MM.1S (cell line): ENCODE results near the gene STAG3.

Source experiments
- EZH2 ChIP-seq: fragments of 300-600 bp; sonication (generic); optimal IDR thresholded peaks from 2 replicates; pipeline ENCODE3; 2017; ENCODE audit warnings: low read depth, mild to moderate bottlenecking, antibody characterized with exemption, low read length, mixed read lengths
- TF ChIP-seq, protein P1 (sequence below): fragments of 300-600 bp; sonication (generic); IDR thresholded peaks from 2 replicates; pipeline ENCODE4 v1.5.1; 2016; ENCODE audit warnings: antibody characterized with exemption, low read length, mixed read lengths

DNA sequence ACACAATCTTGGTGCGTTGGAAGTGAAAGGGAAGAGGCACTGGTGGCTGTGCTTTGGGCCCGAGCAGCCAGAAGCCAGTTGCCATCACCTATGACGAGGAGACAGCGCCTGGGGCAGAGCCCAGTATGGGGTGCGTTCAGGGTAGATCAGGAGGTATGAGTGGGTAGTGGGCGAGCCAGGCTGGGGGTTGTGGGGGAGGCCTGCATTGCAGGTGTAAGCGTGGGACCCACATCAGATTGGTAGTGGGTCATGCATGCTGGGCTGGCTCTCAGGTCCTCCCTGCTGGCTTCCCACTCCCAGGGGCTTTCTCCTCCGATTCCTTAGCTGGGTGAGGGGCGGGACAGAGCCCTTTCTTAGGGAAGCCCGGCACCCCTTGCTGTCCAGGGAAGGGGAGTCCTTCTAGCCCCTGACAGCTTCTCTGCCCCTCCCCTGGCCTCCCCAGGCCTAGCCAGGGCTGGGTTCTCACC lies 41.6 kb downstream of the STAG3 start:
- TF ChIP-seq, protein P1, sequence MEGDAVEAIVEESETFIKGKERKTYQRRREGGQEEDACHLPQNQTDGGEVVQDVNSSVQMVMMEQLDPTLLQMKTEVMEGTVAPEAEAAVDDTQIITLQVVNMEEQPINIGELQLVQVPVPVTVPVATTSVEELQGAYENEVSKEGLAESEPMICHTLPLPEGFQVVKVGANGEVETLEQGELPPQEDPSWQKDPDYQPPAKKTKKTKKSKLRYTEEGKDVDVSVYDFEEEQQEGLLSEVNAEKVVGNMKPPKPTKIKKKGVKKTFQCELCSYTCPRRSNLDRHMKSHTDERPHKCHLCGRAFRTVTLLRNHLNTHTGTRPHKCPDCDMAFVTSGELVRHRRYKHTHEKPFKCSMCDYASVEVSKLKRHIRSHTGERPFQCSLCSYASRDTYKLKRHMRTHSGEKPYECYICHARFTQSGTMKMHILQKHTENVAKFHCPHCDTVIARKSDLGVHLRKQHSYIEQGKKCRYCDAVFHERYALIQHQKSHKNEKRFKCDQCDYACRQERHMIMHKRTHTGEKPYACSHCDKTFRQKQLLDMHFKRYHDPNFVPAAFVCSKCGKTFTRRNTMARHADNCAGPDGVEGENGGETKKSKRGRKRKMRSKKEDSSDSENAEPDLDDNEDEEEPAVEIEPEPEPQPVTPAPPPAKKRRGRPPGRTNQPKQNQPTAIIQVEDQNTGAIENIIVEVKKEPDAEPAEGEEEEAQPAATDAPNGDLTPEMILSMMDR, result no peak
- TF ChIP-seq EZH2, result no peak
